Ishikawa (cell line): ENCODE data around the gene IL26.

Experiments used
- CEBPB ChIP-seq: IDR thresholded peaks from 2 replicates; pipeline ENCODE4 v1.6.1; 2012
- CREB1 ChIP-seq: IDR thresholded peaks from 2 replicates; pipeline ENCODE4 v1.6.1; 2012; ENCODE audit warnings: low read depth
- EGR1 ChIP-seq: IDR thresholded peaks from 2 replicates; pipeline ENCODE4 v1.6.1; 2012
- EP300 ChIP-seq: IDR thresholded peaks from 2 replicates; pipeline ENCODE4 v1.6.1; 2012; ENCODE audit warnings: borderline replicate concordance
- FOXM1 ChIP-seq: IDR thresholded peaks from 2 replicates; pipeline ENCODE4 v1.6.1; 2012; ENCODE audit warnings: low read depth, borderline replicate concordance
- NFIC ChIP-seq: IDR thresholded peaks from 2 replicates; pipeline ENCODE4 v1.6.1; 2012
- RAD21 ChIP-seq: IDR thresholded peaks from 2 replicates; pipeline ENCODE4 v1.6.1; 2012; ENCODE audit warnings: low read depth
- TAF1 ChIP-seq: IDR thresholded peaks from 2 replicates; pipeline ENCODE4 v1.6.1; 2012; ENCODE audit warnings: low read depth, mild to moderate bottlenecking
- TCF12 ChIP-seq: IDR thresholded peaks from 2 replicates; pipeline ENCODE4 v1.6.1; 2012; ENCODE audit warnings: low read depth
- TEAD4 ChIP-seq: IDR thresholded peaks from 2 replicates; pipeline ENCODE4 v1.6.1; 2012
- YY1 ChIP-seq: IDR thresholded peaks from 2 replicates; pipeline ENCODE4 v1.6.1; 2012; ENCODE audit warnings: low read depth
- ZBTB7A ChIP-seq: IDR thresholded peaks from 2 replicates; pipeline ENCODE4 v1.6.1; 2012; ENCODE audit warnings: low read depth
- TF ChIP-seq, protein P1 (sequence below): IDR thresholded peaks from 2 replicates; pipeline ENCODE4 v1.6.1; 2012
- TF ChIP-seq, protein P2 (sequence below): IDR thresholded peaks from 2 replicates; pipeline ENCODE4 v1.6.1; 2012; ENCODE audit warnings: low read depth, mild to moderate bottlenecking
- TF ChIP-seq, protein P3 (sequence below): IDR thresholded peaks from 2 replicates; pipeline ENCODE4 v1.6.1; 2012

IL26 gene

GRCh38 chr12:68176257-68176656 lies 49.4 kb downstream of the IL26 start:
- no peak for TF ChIP-seq EP300
- TF ChIP-seq, protein P1, sequence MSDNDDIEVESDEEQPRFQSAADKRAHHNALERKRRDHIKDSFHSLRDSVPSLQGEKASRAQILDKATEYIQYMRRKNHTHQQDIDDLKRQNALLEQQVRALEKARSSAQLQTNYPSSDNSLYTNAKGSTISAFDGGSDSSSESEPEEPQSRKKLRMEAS, result no peak
- TF ChIP-seq TEAD4, result no peak
- no peak for TF ChIP-seq TCF12
- TF ChIP-seq ZBTB7A, result no peak
- TF ChIP-seq, protein P2, sequence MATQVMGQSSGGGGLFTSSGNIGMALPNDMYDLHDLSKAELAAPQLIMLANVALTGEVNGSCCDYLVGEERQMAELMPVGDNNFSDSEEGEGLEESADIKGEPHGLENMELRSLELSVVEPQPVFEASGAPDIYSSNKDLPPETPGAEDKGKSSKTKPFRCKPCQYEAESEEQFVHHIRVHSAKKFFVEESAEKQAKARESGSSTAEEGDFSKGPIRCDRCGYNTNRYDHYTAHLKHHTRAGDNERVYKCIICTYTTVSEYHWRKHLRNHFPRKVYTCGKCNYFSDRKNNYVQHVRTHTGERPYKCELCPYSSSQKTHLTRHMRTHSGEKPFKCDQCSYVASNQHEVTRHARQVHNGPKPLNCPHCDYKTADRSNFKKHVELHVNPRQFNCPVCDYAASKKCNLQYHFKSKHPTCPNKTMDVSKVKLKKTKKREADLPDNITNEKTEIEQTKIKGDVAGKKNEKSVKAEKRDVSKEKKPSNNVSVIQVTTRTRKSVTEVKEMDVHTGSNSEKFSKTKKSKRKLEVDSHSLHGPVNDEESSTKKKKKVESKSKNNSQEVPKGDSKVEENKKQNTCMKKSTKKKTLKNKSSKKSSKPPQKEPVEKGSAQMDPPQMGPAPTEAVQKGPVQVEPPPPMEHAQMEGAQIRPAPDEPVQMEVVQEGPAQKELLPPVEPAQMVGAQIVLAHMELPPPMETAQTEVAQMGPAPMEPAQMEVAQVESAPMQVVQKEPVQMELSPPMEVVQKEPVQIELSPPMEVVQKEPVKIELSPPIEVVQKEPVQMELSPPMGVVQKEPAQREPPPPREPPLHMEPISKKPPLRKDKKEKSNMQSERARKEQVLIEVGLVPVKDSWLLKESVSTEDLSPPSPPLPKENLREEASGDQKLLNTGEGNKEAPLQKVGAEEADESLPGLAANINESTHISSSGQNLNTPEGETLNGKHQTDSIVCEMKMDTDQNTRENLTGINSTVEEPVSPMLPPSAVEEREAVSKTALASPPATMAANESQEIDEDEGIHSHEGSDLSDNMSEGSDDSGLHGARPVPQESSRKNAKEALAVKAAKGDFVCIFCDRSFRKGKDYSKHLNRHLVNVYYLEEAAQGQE, result no peak
- TF ChIP-seq CREB1, result no peak
- TF ChIP-seq TAF1, result no peak
- TF ChIP-seq FOXM1, result no peak
- no peak for TF ChIP-seq EGR1
- TF ChIP-seq NFIC, result no peak
- no peak for TF ChIP-seq YY1
- no peak for TF ChIP-seq CEBPB
- TF ChIP-seq, protein P3, sequence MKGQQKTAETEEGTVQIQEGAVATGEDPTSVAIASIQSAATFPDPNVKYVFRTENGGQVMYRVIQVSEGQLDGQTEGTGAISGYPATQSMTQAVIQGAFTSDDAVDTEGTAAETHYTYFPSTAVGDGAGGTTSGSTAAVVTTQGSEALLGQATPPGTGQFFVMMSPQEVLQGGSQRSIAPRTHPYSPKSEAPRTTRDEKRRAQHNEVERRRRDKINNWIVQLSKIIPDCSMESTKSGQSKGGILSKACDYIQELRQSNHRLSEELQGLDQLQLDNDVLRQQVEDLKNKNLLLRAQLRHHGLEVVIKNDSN, result no peak
- TF ChIP-seq RAD21, result no peak

GRCh38 chr12:68175557-68176061 lies 50.0 kb downstream of the IL26 start:
- TF ChIP-seq CEBPB (no peak), ZBTB7A (no peak), YY1 (no peak)
- TF ChIP-seq, protein P2, result no peak

- TF ChIP-seq, protein P2, result no peak
- TF ChIP-seq TAF1, result no peak
- TF ChIP-seq YY1, result no peak
- no peak for TF ChIP-seq ZBTB7A
- no peak for TF ChIP-seq EP300
- TF ChIP-seq CEBPB, result no peak
- no peak for TF ChIP-seq TEAD4
- TF ChIP-seq, protein P3, result no peak
- no peak for TF ChIP-seq FOXM1
- TF ChIP-seq TCF12, result no peak
- no peak for TF ChIP-seq CREB1
- TF ChIP-seq RAD21, result no peak
- TF ChIP-seq NFIC, result no peak
- no peak for TF ChIP-seq EGR1
- TF ChIP-seq, protein P1, result no peak
These were observed 51.8 kb downstream of the IL26 start for GRCh38 chr12:68173792-68174191.

GRCh38 chr12:68170726-68171125 lies 54.9 kb downstream of the IL26 start:
- TF ChIP-seq NFIC (no peak), FOXM1 (no peak), CREB1 (no peak), TAF1 (no peak), YY1 (no peak), CEBPB (no peak), TCF12 (no peak), RAD21 (no peak), EGR1 (no peak), EP300 (no peak), ZBTB7A (no peak), TEAD4 (no peak)
- TF ChIP-seq, protein P3, result no peak
- TF ChIP-seq, protein P2, result no peak
- TF ChIP-seq, protein P1, result no peak
